Measurements from ENCODE around the gene SLC6A15. TPM values are rescaled to one million over a fixed set of nuclear protein-coding genes. Genes with fewer than 3 reads are reported as not detected.

SLC6A15 gene
- total and polyA plus RNA-seq, 2 of the 8 experiments (the other 6 are each of a cell fraction or from before 2014, with no cell fraction given), result 3.1 to 42.0 TPM

GRCh38 chr12:84924981-84925380, 12.4 kb upstream of the SLC6A15 start (continued):
- no peak for TF ChIP-seq CHD1 (IDR thresholded peaks at IDR 0.05; ENCODE audit: low read depth, low read length)
- no peak for TF ChIP-seq SRF (IDR thresholded peaks at IDR 0.05; ENCODE audit: low read depth, low read length)
